Stimulated activated CD8-positive, alpha-beta memory T cell treated with anti-CD3 and anti-CD28 coated beads, Interleukin-2, amount 100 ng/mL, for 48 hours (primary cell): ENCODE results near the gene FXYD2.

Source experiments
- DNase-seq, 2 donors: peaks; one replicate each; pipeline ENCODE4 v3.0.0-alpha.2; 2020; ENCODE audit warnings: low read depth in 2 of 2

Gene FXYD2

DNA sequence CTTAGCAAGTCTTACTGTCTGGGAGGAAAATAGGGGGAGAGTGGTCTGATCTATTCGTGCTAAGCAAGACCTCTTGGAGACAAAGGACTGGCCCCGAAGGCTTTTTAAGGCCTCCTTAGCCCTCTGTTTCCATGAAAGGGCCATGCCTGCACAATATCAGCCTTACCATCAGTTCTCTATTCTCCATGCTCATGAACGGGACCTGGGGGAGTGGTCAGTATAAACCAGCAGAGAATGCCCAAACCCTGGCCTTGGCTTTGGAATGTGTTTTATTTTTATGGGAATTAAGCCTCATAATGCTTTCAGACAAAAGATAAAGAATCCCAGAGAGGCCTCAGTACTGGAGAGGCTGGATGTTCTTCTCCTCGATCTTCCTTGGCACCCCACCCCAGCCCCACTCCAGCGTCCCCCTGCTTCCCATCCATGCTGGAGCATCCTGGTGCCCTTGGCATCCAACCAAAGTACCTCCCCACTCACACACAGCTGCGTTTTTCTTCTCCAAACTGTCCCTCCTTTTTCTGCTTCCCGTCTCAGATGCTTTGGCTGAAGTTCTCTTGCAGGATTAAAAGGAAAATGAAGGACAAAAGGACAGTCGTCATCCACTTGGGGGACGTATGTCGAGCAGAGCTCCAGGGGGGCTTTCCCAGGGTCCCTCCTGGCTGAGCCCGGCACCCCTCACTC lies 33.3 kb upstream of the FXYD2 start:
- DNase-seq, result no peak

DNA sequence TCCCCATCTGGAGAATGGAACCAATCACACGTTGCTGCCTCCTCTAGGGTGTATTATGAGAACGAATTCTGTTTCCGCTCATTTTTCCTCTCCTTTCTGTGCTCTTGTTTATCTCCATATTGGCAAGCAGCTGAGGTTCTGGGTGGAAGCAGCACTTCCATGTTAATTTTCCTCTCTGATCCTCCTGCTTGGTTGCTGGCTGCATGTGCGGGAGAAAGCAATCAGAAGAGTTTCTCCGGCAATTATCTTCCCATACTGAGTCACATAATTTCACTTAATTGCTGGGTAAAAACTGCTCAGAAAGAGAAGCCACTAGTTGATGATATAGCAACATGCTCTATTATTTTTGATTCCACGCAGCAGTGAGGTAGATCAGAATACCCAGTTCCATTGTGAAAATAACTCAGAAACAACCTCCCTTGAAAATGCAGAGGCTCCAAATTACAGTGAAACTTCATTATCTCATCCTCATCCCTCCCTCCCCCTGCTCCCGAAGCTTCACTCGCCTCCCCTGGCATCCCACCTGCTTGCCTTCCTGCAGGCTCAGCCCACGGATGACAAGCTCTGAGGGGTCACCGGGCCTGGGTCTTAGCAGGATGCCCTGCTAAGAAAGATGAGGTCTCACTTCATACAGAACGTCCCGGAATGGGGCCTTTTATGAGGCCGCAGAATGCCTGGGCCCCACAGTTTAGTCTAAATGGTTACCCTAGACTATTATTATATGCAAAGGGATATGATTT lies 31.5 kb upstream of the FXYD2 start:
- DNase-seq, result no peak

DNA sequence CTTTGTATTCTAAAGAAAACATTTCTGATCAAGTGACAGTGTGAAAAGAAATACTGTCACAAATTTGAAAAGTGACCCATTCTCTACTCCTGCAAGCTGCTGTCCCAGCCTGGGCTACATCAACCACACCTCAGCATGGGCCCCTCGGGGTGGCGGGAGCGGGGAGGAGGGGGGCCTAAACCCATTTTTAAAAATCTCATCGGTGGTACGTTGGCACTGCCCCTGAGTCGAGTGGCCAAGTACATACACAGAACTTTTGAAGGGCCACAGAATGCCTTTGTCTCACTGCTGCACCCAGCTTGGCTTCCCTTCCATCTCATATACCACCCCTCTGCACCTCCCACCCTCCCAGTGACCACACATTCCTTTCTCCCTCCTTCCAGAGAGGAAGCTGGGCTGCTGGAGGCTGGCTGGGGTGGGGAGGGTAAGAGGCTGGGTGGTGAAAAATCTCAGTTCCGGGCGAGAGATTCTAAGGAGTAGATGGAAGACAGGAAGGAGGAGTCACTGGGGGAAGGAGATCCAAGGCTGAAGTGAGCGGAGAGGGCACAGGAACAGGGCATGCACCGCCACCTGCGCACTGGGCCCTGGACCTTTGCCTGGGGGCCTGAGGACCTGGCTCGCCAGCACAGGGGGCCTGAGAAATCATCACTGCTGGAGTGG lies 30.8 kb upstream of the FXYD2 start:
- DNase-seq, result no peak

DNA sequence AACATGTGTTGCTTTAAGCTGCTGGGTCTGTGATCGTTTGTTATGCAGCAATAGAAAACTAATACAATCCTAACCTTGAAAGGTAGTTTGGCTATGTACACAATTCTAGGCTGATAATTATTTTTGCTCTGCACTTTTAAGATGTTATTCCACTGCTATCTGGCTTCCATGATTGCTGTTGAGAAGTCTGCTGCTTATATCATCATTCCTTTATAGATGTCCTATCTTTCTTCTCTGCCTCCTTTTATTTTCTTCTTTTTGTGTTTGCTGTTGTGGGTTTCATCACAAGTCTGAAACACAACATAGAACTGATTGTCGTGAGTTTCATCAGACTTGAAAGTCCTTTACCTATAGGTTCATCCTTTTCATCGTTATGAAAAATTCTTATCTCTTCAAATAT lies 27.8 kb upstream of the FXYD2 start:
- no peak for DNase-seq

DNA sequence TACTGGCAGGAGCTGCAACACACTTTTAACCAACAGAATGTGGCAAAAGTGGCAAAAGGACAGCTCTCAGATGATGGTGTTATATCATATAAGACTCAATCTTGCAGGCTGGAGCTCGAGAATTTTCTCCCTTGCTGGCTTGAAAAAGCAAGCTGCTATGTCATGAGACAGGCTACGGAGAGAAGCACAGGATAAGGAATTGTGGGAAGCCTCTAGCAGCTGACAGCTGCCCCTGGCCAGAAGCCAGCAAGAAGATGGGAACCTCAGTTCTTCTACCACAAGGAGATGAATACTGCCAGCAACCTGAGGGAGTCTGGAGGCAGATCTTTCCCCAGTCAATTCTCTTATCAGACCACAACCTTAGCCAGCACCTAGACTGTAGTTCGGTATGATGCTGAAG lies 27.3 kb upstream of the FXYD2 start:
- no peak for DNase-seq

DNA sequence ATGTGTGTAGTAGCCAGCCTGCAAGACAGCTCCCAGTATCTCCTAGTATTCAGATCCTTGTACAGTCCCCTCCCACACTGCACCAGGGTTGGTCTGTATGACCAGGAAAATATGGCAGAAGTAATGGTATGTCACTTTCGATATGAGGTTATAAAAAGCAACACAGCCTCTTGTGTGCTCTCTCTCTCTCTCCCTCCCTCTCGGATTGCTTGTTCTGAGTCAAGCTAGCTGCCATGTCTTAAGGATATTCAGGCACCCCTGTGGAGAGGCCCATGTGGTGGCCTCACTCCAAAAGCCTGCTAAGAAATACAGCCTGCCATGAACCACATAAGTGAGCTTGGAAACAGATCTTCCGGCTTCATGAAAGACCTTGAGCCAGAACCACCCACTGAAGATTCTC lies 26.6 kb upstream of the FXYD2 start:
- no peak for DNase-seq

DNA sequence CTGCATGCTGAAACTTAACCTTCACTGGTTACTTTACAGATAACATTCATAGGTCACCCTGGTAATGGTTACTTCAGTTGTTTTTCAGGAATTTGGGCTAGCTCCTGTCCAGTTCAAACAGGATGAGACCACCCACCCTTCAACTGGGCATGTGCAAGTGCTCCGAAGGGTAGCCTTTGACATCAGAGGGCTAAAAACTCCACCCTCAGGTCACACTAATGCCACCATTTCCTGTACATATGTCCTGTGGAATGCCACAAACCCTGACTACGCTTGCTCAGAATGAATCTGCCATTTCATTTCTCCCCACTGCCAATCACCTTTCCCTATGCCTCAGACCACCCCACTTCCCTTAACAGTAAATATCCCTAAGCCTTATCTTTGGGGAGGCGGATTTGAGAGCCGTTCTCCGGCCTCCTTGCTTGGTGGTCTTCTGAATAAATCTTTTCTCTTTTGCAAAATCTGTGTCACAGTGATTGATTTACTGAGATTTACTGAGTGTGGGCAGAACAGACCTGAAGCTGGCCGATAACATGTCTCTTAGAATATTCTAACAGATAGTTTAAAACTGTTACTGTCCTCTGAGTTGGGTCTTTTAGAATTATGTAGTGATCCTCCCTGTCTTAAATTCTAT lies 25.4 kb upstream of the FXYD2 start:
- no peak for DNase-seq

DNA sequence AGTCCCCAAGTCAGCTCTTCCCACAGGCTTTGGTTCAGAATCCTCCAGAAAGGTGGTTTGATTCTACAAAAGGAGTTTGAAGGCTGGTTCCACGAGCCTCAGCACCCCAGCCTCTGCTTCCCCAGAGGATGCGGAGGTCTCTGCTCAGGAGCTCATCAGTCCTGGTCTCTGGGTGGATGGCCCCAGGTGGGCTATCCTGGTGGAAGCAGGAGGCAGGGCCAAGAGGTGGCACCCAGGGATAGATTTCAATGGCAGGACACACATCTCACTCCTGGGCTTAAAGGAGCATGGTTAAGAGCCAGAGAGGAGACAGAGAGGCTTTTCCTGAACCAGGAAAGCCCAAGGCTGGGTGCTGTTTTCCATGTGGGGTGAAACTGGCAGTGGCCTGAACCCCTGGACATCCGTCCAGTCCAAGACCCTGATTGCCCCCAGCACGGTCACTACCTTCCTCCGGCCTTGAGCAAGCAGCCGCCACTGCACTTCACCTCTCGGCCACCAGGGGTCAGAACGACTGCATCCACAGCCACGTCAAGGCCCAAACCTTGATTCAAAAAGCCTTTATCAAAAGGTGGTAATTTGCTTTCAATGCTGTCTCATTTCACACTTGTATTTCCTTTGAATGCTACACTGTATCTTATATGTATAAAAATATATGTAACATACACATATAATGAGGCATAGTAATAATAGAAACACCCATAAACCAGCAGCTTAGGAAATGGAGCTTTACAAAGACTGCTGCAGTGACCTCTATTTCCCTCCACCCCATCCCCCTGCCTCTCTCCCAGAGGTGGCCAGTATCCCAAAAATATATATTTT lies 19.3 kb upstream of the FXYD2 start:
- peak; percentile 72 to 80 for DNase-seq

DNA sequence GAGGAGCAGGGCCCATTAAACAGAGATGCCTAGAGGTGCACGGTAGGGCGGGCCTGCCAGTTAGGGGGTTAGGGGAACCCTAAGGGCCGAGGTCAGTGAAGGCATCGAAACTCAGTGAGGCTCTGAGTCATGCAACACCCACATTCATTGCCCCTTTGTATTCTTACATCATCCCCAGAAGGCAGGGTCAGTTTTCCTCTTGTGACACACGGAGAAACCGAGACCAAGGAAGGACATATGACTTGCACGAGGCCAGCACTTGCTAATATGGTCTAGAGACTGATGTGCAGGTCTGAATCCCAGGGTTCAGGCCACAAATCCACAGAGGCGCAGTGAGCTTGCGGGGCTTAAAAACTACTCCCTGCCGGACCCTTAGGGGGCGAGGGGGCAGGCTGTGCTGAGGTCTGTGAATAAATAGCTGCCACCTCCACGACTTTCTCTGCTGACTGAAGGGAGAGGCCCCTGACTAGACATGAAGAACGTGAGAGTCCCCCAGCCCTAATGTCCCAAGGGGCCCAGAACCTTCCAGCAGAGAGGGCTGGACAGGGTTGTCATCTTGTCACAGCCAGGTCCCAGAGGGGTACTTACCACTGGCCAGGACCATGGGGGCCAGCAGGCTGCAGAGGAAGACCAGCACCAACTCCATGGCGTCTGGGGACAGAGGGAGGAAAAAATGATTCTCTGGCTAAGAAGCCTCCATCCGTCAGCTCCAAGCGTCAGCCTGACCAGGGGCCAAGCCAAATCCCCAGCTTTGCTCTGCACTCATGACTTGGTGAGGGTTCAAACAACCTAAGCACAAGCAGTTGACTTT lies 17.8 kb upstream of the FXYD2 start:
- DNase-seq, result no peak

DNA sequence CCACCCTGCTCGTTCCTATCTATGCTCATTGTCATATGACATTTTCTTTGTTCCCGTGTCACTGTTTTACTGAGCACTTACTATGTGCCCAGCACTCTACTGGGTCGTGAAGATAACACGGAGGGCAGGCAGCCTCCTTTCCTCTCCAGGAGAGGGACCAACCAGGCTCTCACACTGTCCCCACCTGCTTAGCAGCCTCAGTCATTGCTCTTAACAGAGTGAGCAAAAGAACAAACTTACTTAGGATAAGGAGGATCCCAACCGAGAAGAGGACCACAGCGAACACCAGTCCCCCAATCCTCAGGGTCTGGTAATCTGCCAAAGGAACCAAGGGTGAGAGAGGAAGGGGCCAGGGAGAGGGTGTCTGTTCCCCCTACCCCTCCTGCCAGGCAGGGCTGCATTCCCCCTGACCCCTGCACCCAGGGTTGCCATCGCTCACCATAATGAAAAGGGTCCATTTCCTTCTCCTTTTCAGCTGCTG lies 17.0 kb upstream of the FXYD2 start:
- DNase-seq, result no peak

DNA sequence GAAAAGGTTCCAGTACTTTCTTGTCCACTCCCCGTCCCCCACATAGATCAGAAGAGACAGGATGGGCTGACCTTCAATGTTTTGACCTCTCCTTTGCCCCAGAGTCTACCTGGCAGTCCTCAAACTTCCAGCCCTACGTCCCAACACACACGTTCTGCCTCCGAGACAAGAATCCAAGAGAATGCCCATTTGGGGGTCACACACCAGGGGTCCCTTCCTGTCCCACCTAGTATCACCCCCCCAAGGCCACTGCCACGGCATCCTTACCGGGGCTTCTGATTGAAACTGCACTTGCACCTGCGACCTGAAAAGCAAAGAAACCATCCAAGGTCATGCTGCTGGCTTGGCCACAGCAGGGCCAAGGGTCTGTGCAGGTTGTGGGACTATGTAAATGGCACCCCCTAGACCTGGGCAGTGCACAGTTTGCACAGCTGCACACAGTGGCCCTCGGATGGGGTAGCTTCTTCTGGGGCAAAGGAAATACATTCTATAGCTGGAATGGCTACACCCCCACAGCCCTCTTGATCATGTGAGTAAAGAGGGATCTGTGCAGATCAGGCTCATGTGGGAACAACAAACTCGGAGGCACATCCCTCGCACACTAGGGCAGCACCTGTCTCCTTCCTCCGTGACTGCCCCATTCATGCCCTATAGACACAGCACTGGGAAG lies 16.5 kb upstream of the FXYD2 start:
- DNase-seq, result no peak

DNA sequence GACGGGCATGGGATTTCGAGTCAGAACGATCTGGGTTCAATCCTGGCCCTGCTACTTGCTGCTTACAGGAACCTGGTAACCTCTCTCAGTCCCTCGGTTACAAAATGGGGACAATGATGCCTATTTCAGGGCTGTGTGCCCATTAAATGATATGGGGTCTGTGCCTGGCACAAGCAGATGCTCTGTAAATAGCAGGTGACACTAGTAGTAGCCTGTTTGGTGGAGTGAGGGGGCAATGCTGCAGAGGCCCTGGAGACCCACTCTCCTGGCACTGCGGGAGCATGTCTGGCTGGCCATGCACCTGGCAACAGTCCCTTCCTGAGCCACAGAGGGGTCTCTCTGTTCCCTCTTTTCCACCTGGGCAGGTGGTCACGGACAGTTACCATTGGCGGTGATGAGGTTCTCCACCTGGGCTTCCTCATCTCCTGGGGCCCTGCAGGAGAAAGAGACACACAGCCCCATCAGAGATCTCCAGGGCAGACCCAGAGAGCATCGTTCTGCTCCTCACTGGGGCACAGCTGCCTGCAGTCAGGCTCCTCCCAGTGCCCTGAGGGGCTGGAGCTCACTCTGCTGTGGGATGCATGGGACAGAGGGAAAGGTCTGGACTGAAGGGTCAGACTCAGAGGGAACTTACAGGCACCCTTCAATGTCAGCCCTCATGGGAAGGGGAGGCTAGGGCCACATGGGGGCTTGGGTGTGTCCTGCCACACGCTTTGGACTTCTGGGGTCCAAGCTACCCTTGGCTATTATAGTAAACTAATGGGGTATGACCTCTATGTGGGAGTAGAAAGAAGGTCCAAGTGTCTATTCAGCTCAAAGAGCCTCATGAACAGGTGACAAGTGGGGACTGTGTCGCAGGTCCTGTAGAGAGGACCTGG lies 15.6 kb upstream of the FXYD2 start:
- DNase-seq, result no peak

DNA sequence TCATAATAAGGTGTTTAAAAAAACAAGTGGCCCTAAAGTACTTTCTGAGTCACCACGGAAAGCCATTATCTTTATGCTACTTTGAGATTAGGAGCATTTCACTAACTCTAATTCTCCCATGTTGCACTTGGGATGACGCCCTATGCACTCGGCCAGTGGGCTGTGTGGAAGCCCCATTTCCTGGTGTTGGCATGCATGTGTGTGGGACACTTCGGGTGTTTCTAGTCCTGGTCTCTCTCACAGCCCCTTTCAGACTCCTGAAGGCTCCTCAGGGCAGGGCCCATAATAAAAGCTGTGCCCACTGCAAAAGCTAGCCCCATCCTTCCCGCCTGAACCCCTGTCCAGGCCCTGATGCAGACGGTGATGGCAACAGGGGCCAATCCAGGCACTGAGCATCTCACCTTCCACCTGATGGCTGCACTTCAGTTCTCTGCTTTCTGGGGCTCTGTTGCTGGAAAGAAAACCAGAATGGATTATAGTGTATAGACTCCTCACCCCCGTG lies 14.9 kb upstream of the FXYD2 start:
- no peak for DNase-seq

DNA sequence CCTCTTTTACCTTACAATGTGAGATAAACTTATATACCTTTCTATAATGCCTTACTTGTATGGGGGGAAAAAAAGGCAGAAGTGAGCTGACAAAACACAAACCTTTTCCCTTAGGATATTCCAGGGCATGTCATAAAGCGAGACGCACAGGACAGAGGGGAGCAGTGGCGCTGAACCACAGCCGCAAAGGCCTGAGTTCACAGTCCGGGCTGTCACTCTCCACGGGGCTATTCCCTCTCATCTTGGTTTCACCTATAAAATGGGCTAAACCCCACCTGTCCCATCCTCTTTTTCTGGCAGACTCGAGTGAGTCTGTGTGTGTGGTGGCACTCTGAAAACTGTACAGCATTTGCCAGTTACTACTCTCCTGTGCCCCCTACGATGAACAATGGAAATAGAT lies 14.4 kb upstream of the FXYD2 start:
- DNase-seq, result no peak

DNA sequence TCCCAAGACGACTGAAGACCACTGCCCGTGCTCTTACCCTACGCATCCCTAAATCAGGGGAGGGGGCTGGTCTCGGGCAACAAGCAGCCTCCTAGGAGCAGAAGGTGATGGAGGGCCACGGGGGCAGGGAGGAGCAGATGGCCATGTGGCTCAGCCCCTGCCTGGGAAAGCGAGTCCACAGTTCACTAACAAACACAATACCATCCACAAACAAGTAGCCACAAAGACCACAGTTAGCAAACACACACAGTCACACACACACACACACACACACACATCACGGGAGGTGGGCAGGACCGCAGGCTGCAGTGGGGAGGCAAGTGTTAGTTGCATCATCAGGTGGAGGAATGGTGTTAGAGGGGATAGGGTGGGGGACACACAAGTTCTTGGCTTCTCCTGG lies 13.2 kb upstream of the FXYD2 start:
- DNase-seq, result no peak

DNA sequence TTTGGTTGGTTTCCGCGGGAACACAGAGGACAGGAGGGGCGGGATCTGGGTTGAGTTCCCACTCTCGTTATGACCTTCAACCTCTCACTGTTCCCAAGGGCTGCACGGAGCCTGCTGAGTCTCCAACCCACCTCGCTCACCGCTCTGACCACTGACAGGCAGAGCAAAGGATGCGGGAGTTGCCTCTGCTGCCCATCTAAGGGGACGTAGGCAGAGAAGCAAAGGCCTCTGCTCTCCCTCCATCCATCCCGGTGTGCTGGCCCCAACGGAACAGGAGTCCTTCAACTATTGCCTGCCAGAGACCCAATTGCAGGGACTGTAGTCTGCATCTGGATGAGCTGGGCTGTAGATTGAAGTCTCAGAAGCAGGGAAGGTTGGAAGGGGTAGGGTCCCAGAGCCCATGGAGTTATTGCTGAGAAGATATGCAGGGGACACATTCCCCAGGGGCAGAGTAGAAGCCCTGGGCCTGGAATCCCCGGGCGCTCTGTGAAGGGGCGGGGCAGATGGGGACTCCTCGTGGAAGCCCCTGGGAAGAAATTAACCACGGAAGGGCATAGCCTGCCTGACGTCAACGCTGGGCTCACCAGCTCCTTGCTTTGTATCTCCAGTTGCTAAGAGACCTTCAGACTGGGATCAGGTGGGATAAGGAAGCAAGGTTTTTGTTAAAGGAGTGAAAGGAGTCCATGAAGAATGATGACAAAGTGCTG lies 12.7 kb upstream of the FXYD2 start:
- no peak for DNase-seq

DNA sequence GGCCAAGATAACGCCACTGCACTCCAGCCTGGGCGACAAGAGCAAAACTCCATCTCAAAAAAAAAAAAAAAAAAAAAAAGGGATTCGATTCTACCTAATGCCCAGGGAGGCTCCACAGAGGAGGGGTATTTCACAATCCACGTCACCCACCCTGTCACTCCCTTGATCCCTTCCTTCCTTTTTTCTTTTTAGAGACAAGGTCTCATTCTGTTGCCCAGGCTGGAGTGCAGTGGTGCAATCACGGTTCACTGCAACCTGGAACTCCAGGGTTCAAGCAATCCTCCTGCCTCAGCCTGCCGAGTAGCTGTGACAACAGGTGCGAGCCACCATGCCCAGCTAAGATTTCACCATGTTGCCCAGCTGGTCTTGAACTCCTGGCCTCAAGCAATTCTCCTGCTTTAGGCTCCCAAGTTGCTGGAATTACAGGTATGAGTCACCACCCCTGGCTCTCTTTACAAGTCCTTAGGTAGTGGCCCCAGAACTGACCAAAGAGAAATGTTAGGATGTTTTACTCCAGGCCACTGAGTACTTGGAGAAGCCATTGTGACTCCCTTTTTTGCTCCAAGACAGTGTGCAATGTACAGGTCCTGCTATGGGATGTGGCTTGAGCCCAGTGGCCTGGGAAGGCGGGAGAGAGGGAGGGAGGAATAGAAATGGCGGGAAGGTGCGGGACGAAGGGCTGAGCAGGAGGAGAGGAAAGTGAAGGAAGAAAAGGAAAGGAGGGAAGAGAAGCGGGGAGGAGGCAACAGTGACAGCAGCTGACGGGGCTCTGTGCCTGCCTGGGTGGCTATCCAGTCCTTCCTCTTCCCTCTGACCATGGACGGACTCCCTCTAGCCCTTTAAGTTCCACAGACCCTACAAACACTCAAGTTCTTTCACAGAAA lies 11.8 kb upstream of the FXYD2 start:
- DNase-seq, result no peak
